Measurements from ENCODE around the gene SMIM5.

SMIM5 gene

DNA sequence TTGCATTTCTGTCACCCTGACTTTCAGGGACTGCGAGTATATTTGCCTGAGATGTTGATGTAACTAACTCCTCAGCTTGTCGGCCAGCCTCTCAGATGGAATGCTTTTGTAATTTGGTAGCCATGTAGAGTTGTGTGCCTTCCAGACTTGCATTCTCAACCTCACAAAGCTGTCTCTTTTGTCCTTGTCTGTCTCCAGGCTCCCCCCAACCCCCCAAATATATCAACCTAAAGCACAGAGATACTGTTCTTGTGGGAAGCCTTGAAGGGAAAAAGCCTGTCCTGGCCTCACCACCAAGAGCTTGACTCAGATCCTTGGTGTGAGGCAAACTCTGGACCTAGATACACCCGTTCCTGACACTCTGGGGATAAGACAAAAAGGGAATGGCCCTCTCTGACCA is 52.3 kb downstream of the SMIM5 start:
- no peak overlapping the region for H3K4me3 ChIP-seq (ENCODE audit: low read depth, low read length)
- no peak for TF ChIP-seq CTCF (IDR thresholded peaks at IDR 0.05; ENCODE audit: borderline replicate concordance, insufficient read depth, low read depth, low read length)

GRCh38 chr17:75688209-75688825 is 55.1 kb downstream of the SMIM5 start:
- no peak for TF ChIP-seq CTCF (IDR thresholded peaks at IDR 0.05; ENCODE audit: borderline replicate concordance, insufficient read depth, low read depth, low read length)

DNA sequence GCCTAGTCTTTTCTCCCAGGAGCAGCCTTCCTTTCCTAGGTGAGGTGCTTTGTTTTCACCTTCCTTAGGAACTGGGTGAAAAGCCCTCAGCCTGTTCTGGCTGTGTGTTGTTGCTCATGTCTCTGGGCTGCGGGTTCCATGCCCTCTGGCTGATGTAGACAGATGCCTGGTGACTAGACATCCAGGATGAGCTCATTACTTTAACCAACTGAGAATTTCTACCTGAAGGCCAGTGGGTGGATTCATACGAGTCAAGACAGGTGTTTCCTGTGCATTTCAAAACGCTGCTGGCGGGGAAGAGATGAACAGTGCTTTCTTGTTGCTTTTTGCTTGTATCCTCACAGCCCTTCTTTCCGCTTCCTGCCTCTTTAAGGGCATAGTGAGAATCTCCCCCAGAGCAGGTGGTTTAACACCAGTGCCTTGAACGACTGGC is 56.2 kb downstream of the SMIM5 start:
- no peak for TF ChIP-seq CTCF (IDR thresholded peaks at IDR 0.05; ENCODE audit: borderline replicate concordance, insufficient read depth, low read depth, low read length)
- no peak overlapping the region for H3K4me3 ChIP-seq (ENCODE audit: low read depth, low read length)

More at GRCh38 chr17:75688209-75688825, 55.1 kb downstream of the SMIM5 start:
- no peak overlapping the region for H3K4me3 ChIP-seq (ENCODE audit: low read depth, low read length)

Data from GM12875 (cell line).